Cardiac muscle cell (in vitro differentiated cells and primary cell): ENCODE results near the gene THSD7A. TPM values are rescaled to one million over a fixed set of nuclear protein-coding genes. Genes with fewer than 3 reads are reported as not detected.

ENCODE experiments used
- DNase-seq, 2 donors: peaks; one replicate each; pipeline versions ENCODE4 v3.0.0 to v3.0.0-alpha.2; 2010 to 2017; ENCODE audit warnings: low read depth in 1 of 2, low spot score in 1 of 2
- H3K27ac ChIP-seq: fragments of 200-600 bp; sonication (generic); 2 replicates; pipeline ENCODE4 v1.5.1; 2016
- H3K27me3 ChIP-seq: fragments of 200-600 bp; sonication (generic); 2 replicates; pipeline ENCODE4 v1.6.0; 2016; ENCODE audit warnings: control low read depth
- H3K36me3 ChIP-seq: fragments of 200-600 bp; sonication (generic); 2 replicates; pipeline ENCODE4 v1.5.1; 2016; ENCODE audit warnings: control low read depth
- H3K4me1 ChIP-seq: fragments of 200-600 bp; sonication (generic); 2 replicates; pipeline ENCODE4 v1.8.1; 2017; ENCODE audit warnings: low read depth, mild to moderate bottlenecking, mixed run types
- H3K4me3 ChIP-seq: fragments of 200-600 bp; sonication (generic); 2 replicates; pipeline ENCODE4 v1.5.1; 2016; ENCODE audit warnings: mild to moderate bottlenecking
- H3K9me3 ChIP-seq: fragments of 200-600 bp; sonication (generic); 2 replicates; pipeline ENCODE4 v1.5.1; 2017; ENCODE audit warnings: low read depth, mild to moderate bottlenecking, control low read depth
- CTCF ChIP-seq: IDR thresholded peaks from 2 replicates; pipeline ENCODE4 v1.5.1; 2012; ENCODE audit warnings: low read depth, mild to moderate bottlenecking, low read length
- polyA plus RNA-seq: library from polyadenylated mRNA; unstranded; fragments of >200 nt; fragmentation: Nextera tagmentation; extraction: Ambion mirVana; gene quantifications from 2 replicates; pipeline ENCODE4 v1.2.1, GENCODE V29; 2016
- total RNA-seq: library from RNA; depleted of rRNA; stranded (reverse); fragments of >200 nt; gene quantifications from 2 replicates; pipeline ENCODE4 v1.2.3, GENCODE V29; 2016

Gene THSD7A
- total and polyA plus RNA-seq, 2 experiments from 2014 or later, result 1.5 to 3.7 TPM

- Histone ChIP-seq H3K4me3 (no peak overlapping the region), H3K4me1 (no peaks in the 10 kb centered on the region), H3K9me3 (no peaks in the 10 kb centered on the region), H3K27me3 (no peaks in the 10 kb centered on the region), H3K36me3 (no peaks in the 10 kb centered on the region), H3K27ac (no peak overlapping the region)
- no peak for DNase-seq
- no peak for TF ChIP-seq CTCF
Measured at GRCh38 chr7:11404355-11404754, 427.6 kb downstream of the THSD7A start.

- no peaks in the 10 kb centered on the region for H3K27me3 ChIP-seq
- DNase-seq, result no peak
- no peak overlapping the region for H3K27ac ChIP-seq
- no peaks in the 10 kb centered on the region for H3K9me3 ChIP-seq
- H3K4me3 ChIP-seq, result no peak overlapping the region
- no peak for TF ChIP-seq CTCF
- H3K36me3 ChIP-seq, result no peaks in the 10 kb centered on the region
- no peaks in the 10 kb centered on the region for H3K4me1 ChIP-seq
Measured at GRCh38 chr7:11403781-11404180, 428.2 kb downstream of the THSD7A start.

GRCh38 chr7:11394438-11394837, 437.6 kb downstream of the THSD7A start:
- no peak for TF ChIP-seq CTCF
- H3K27ac ChIP-seq, result no peak overlapping the region
- no peaks in the 10 kb centered on the region for H3K4me1 ChIP-seq
- H3K36me3 ChIP-seq, result no peaks in the 10 kb centered on the region
- H3K9me3 ChIP-seq, result no peaks in the 10 kb centered on the region
- H3K27me3 ChIP-seq, result no peaks in the 10 kb centered on the region
- H3K4me3 ChIP-seq, result no peak overlapping the region
- DNase-seq, result no peak

GRCh38 chr7:11379641-11380040, 452.4 kb downstream of the THSD7A start:
- Histone ChIP-seq H3K4me1 (no peaks in the 10 kb centered on the region), H3K36me3 (no peaks in the 10 kb centered on the region), H3K27ac (no peak overlapping the region), H3K9me3 (no peaks in the 10 kb centered on the region), H3K27me3 (no peaks in the 10 kb centered on the region), H3K4me3 (no peak overlapping the region)
- no peak for TF ChIP-seq CTCF
- DNase-seq, result no peak

- Histone ChIP-seq H3K36me3 (no peaks in the 10 kb centered on the region), H3K4me3 (no peak overlapping the region), H3K27ac (no peak overlapping the region), H3K9me3 (no peaks in the 10 kb centered on the region), H3K27me3 (no peaks in the 10 kb centered on the region), H3K4me1 (no peaks in the 10 kb centered on the region)
- no peak for TF ChIP-seq CTCF
- no peak for DNase-seq
Measured at GRCh38 chr7:11376529-11376928, 455.5 kb downstream of the THSD7A start.

GRCh38 chr7:11374629-11375028, 457.4 kb downstream of the THSD7A start:
- no peaks in the 10 kb centered on the region for H3K9me3 ChIP-seq
- DNase-seq, result no peak
- H3K27me3 ChIP-seq, result no peaks in the 10 kb centered on the region
- no peak overlapping the region for H3K27ac ChIP-seq
- H3K36me3 ChIP-seq, result no peaks in the 10 kb centered on the region
- no peak overlapping the region for H3K4me3 ChIP-seq
- no peaks in the 10 kb centered on the region for H3K4me1 ChIP-seq
- TF ChIP-seq CTCF, result no peak
